HG03103 (cell line): Measurements from ENCODE around the gene NTNG1.
"Not testable (repeated sequence)": the region's sequence is repeated elsewhere in the genome, so short reads cannot be mapped to it uniquely, and the experiment has no call there.

Experiments
- ATAC-seq: cut with Tn5 transposase; IDR thresholded peaks from one replicate; pipeline ENCODE4 v1.9.1; 2021; ENCODE audit warnings: low read depth; ENCODE audit not compliant: unreplicated experiment

The NTNG1 gene

GRCh38 chr1:107140703-107141490 is at the start of gene NTNG1:
NTNG1 (plus strand) TSS chr1:107141039.
- no peak for ATAC-seq

- no peak for ATAC-seq
These were observed 49.4 kb upstream of the NTNG1 start for GRCh38 chr1:107091418-107091817.

- not testable (repeated sequence) for ATAC-seq
These were observed 47.4 kb upstream of the NTNG1 start for GRCh38 chr1:107093395-107093794.

- no peak for ATAC-seq
These were observed 45.2 kb upstream of the NTNG1 start for GRCh38 chr1:107095647-107096046.

GRCh38 chr1:107096690-107097089 is 44.1 kb upstream of the NTNG1 start:
- no peak for ATAC-seq

- no peak for ATAC-seq
These were observed 41.9 kb upstream of the NTNG1 start for GRCh38 chr1:107098961-107099360.

- no peak for ATAC-seq
These were observed 40.4 kb upstream of the NTNG1 start for GRCh38 chr1:107100331-107100984.

- no peak for ATAC-seq
These were observed 34.9 kb upstream of the NTNG1 start for GRCh38 chr1:107105914-107106313.

GRCh38 chr1:107110326-107110725 is 30.5 kb upstream of the NTNG1 start:
- no peak for ATAC-seq

- no peak for ATAC-seq
These were observed 24.5 kb upstream of the NTNG1 start for GRCh38 chr1:107116306-107116790.

GRCh38 chr1:107122225-107122624 is 18.6 kb upstream of the NTNG1 start:
- ATAC-seq, result no peak

- no peak for ATAC-seq
These were observed 17.1 kb upstream of the NTNG1 start for GRCh38 chr1:107123741-107124140.

- no peak for ATAC-seq
These were observed 16.1 kb upstream of the NTNG1 start for GRCh38 chr1:107124694-107125093.

GRCh38 chr1:107132195-107132594 is 8.6 kb upstream of the NTNG1 start:
- peak; percentile 73 for ATAC-seq

- peak; percentile 58 for ATAC-seq
These were observed 8.1 kb upstream of the NTNG1 start for GRCh38 chr1:107132780-107133179.

GRCh38 chr1:107135463-107135862 is 5.4 kb upstream of the NTNG1 start:
- ATAC-seq, result no peak

GRCh38 chr1:107138166-107138565 is 2.7 kb upstream of the NTNG1 start:
- no peak for ATAC-seq

- ATAC-seq, result no peak
These were observed 1.9 kb upstream of the NTNG1 start for GRCh38 chr1:107138767-107139445.

GRCh38 chr1:107139833-107140702 is 771 bp upstream of the NTNG1 start:
- ATAC-seq, result no peak

GRCh38 chr1:107141491-107142126 is 770 bp downstream of the NTNG1 start:
- ATAC-seq, result no peak
